IMR-90 (cell line): ENCODE measurements around the gene PIGH. TPM values are rescaled to one million over a fixed set of nuclear protein-coding genes. Genes with fewer than 3 reads are reported as not detected.

ENCODE experiments used
- ATAC-seq: fragments of 200-7000 bp; cut with Tn5 transposase; 2 replicates; pipeline ENCODE4 v1.9.1; 2020; ENCODE audit warnings: low read depth, mild to moderate bottlenecking, moderate library complexity
- BruUV-seq: library from RNA; stranded (reverse); fragments of 400-500 nt; replicated peaks from 2 replicates; lab custom pipeline; 2021; lab: Mats Ljungman, UMichigan
- CTCF ChIA-PET: fragments of 300-600 bp; formaldehyde crosslinking; extraction: SDS; loops from one replicate; lab custom pipeline; 2021; ENCODE audit warnings: antibody characterized with exemption; lab: Yijun Ruan, JAX
- POLR2A ChIA-PET: fragments of 300-600 bp; sonication (Branson Sonifier 250); formaldehyde crosslinking; loops from one replicate; lab custom pipeline; 2022; ENCODE audit warnings: antibody characterized with exemption; ENCODE audit not compliant: unreplicated experiment; lab: Charles Lee
- DNase-seq: peaks from one replicate; pipeline ENCODE4 v3.0.0; 2013
- H2AFZ ChIP-seq: replicated peaks from 2 replicates; pipeline ENCODE3; 2013; ENCODE audit warnings: low read length, mild to moderate bottlenecking; ENCODE audit not compliant: poor library complexity
- H2AK5ac ChIP-seq: 2 replicates; pipeline ENCODE4 v1.6.1; 2013; ENCODE audit warnings: low read depth, low read length, inconsistent platforms
- H2AK9ac ChIP-seq: replicated peaks from 2 replicates; pipeline ENCODE3; 2013; ENCODE audit warnings: mild to moderate bottlenecking, low read depth, low read length, moderate library complexity; ENCODE audit not compliant: poor library complexity
- H2BK120ac ChIP-seq: 2 replicates; pipeline ENCODE4 v1.6.1; 2013; ENCODE audit warnings: low read depth, low read length, inconsistent platforms
- H2BK15ac ChIP-seq: 3 replicates; pipeline ENCODE4 v1.6.1; 2013; ENCODE audit warnings: low read depth, low read length, inconsistent platforms
- H2BK20ac ChIP-seq: 2 replicates; pipeline ENCODE4 v1.6.1; 2013; ENCODE audit warnings: low read depth, mild to moderate bottlenecking, inconsistent platforms, low read length, moderate library complexity
- H2BK5ac ChIP-seq: 2 replicates; pipeline ENCODE4 v1.6.1; 2013; ENCODE audit warnings: mild to moderate bottlenecking, low read depth, low read length, inconsistent platforms; ENCODE audit not compliant: poor library complexity, severe bottlenecking
- H3K14ac ChIP-seq: replicated peaks from 2 replicates; pipeline ENCODE4 v1.6.1; 2013; ENCODE audit warnings: low read depth, low read length, inconsistent platforms
- H3K18ac ChIP-seq: 2 replicates; pipeline ENCODE4 v1.6.1; 2013; ENCODE audit warnings: low read depth, low read length, control low read depth
- H3K23ac ChIP-seq: 2 replicates; pipeline ENCODE4 v1.6.1; 2013; ENCODE audit warnings: low read depth, low read length, inconsistent platforms
- H3K27ac ChIP-seq: 2 replicates; pipeline ENCODE4 v1.5.1; 2013; ENCODE audit warnings: mild to moderate bottlenecking, control low read depth, low read length; ENCODE audit not compliant: insufficient read depth
- H3K27me3 ChIP-seq: 2 replicates; pipeline ENCODE4 v1.6.1; 2013; ENCODE audit warnings: low read length; ENCODE audit not compliant: control insufficient read depth, insufficient read depth
- H3K36me3 ChIP-seq: 2 replicates; pipeline ENCODE4 v1.6.1; 2013; ENCODE audit warnings: low read length, mixed read lengths; ENCODE audit not compliant: control insufficient read depth, insufficient read depth
- H3K4ac ChIP-seq: 2 replicates; pipeline ENCODE4 v1.6.1; 2013; ENCODE audit warnings: low read depth, low read length, inconsistent platforms
- H3K4me1 ChIP-seq: 2 replicates; pipeline ENCODE4 v1.6.1; 2013; ENCODE audit warnings: low read length, mixed read lengths; ENCODE audit not compliant: control insufficient read depth, insufficient read depth
- H3K4me2 ChIP-seq: 2 replicates; pipeline ENCODE4 v1.6.1; 2013; ENCODE audit warnings: low read depth, mild to moderate bottlenecking, control low read depth, low read length, moderate library complexity
- H3K4me3 ChIP-seq: 2 replicates; pipeline ENCODE4 v1.5.1; 2013; ENCODE audit warnings: low read depth, mild to moderate bottlenecking, control low read depth, low read length, moderate library complexity; ENCODE audit not compliant: insufficient read depth
- H3K56ac ChIP-seq: 2 replicates; pipeline ENCODE4 v1.6.1; 2013; ENCODE audit warnings: low read length, inconsistent platforms; ENCODE audit not compliant: insufficient read depth; ENCODE audit errors: extremely low read depth
- H3K79me1 ChIP-seq, 2 experiments: 2 replicates each; pipeline ENCODE4 v1.6.1; 2013; ENCODE audit warnings: low read length in 2 of 2, inconsistent platforms in 1 of 2, low read depth in 1 of 2
- H3K9ac ChIP-seq: 2 replicates; pipeline ENCODE4 v1.6.1; 2013; ENCODE audit warnings: low read depth, low read length, control low read depth
- H3K9me1 ChIP-seq: 2 replicates; pipeline ENCODE4 v1.6.1; 2013; ENCODE audit warnings: low read length, inconsistent platforms; ENCODE audit not compliant: insufficient read depth
- H3K9me3 ChIP-seq: 2 replicates; pipeline ENCODE4 v1.6.1; 2013; ENCODE audit warnings: low read length; ENCODE audit not compliant: control insufficient read depth, insufficient read depth
- H4K20me1 ChIP-seq: 2 replicates; pipeline ENCODE4 v1.6.1; 2013; ENCODE audit warnings: low read length, inconsistent platforms; ENCODE audit not compliant: insufficient read depth
- H4K5ac ChIP-seq: 2 replicates; pipeline ENCODE4 v1.6.1; 2013; ENCODE audit warnings: mild to moderate bottlenecking, low read depth, low read length, control low read depth
- H4K8ac ChIP-seq, 2 experiments: 2 replicates each; pipeline ENCODE4 v1.6.1; 2013; ENCODE audit warnings: low read depth in 2 of 2, low read length in 2 of 2, control low read depth in 1 of 2, inconsistent platforms in 1 of 2
- H4K91ac ChIP-seq: 2 replicates; pipeline ENCODE4 v1.6.1; 2013; ENCODE audit warnings: low read depth, low read length, inconsistent platforms; ENCODE audit not compliant: insufficient read depth
- RFX5 ChIP-seq: IDR thresholded peaks from 2 replicates; pipeline ENCODE4 v1.8.0; 2012; ENCODE audit warnings: low read depth, mild to moderate bottlenecking, low read length, moderate library complexity
- SMC3 ChIP-seq: fragments of 150-350 bp; IDR thresholded peaks from 2 replicates; pipeline ENCODE4 v1.6.1; 2016; ENCODE audit warnings: low read depth, mild to moderate bottlenecking, antibody characterized with exemption, low read length, moderate library complexity
- WGBS, 2 experiments: methylation state at CpG; one replicate each; pipeline versions ENCODE4 v1.1.5 to v1.1.7; 2013; ENCODE audit warnings: missing lambda C conversion rate in 2 of 2; ENCODE audit not compliant: insufficient read length in 1 of 2; ENCODE audit errors: extremely low coverage in 2 of 2; 5-methylcytosine and 5-hydroxymethylcytosine counted together
- dilution Hi-C: fragments of 300-500 bp; cut with HindIII; formaldehyde crosslinking; loops from one replicate; pipeline ENCODE4 v1.14.3; 2018; ENCODE audit warnings: low sequenced_read_pairs; ENCODE audit not compliant: unreplicated experiment
- in situ Hi-C: fragments of 300-500 bp; cut with MboI; formaldehyde crosslinking; loops from 3 replicates; pipeline ENCODE4 v1.14.3; 2019; ENCODE audit warnings: low sequenced_read_pairs, inconsistent platforms, mixed read lengths
- intact Hi-C: fragments of 100-400 bp; cut with micrococcal nuclease; formaldehyde crosslinking; loops from 2 replicates; pipeline ENCODE4 v1.10.0; 2022
- polyA plus RNA-seq, 3 experiments: library from polyadenylated mRNA; depleted of rRNA; stranded (reverse); fragments of >200 nt; gene quantifications; 2 replicates each; pipeline ENCODE4 v1.2.3, GENCODE V29; 2012; ENCODE audit warnings: low replicate concordance in 1 of 3
- total RNA-seq: library from RNA; depleted of rRNA; stranded (reverse); fragments of >200 nt; gene quantifications from 2 replicates; pipeline ENCODE4 v1.2.3, GENCODE V29; 2012
- TF ChIP-seq, protein P1 (sequence below): fragments of 150-350 bp; IDR thresholded peaks from 2 replicates; pipeline ENCODE4 v1.6.1; 2016; ENCODE audit warnings: low read depth, mild to moderate bottlenecking, low read length, moderate library complexity, borderline replicate concordance
- TF ChIP-seq, protein P2 (sequence below): fragments of 150-350 bp; IDR thresholded peaks from 2 replicates; pipeline ENCODE4 v1.6.1; 2017; ENCODE audit warnings: mild to moderate bottlenecking, antibody characterized with exemption, low read length, low read depth

Gene PIGH
- total and polyA plus RNA-seq, 2 of the 4 experiments (the other 2 are of a cell fraction) = 7.9 to 13.5 TPM

DNA sequence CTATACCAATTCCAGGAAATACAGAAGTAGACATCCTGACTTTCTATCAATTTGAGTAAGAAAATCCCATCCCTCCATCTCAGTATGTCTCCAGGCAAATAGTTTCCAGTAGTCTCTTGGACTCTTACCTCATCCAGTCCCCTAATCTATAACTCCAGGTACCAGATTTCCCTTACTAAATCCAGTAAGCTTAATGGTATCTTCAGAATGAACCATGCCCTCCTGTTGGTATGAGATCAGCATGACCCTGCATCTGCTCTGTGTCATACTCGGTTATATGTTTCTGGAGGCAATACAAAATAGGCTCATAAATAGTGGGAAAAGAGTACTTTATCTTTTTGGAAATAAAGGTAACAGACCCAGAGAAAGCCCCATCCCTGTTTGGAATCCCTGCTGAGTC lies 18.4 kb downstream of the PIGH start:
- no peak for ATAC-seq
- H3K4me3 ChIP-seq = no peak overlapping the region
- H3K27ac ChIP-seq = no peak overlapping the region
- H3K56ac ChIP-seq = no peak overlapping the region
- no peak for DNase-seq
- H4K8ac ChIP-seq = no peak overlapping the region
- in situ Hi-C loops (no loop called here), intact Hi-C loops (no loop called here), dilution Hi-C loops (no loop called here)
- no peak overlapping the region for H3K23ac ChIP-seq
- H3K4me1 ChIP-seq = no peaks in the 10 kb centered on the region
- no peak overlapping the region for H2BK120ac ChIP-seq
- H3K9ac ChIP-seq = no peak overlapping the region
- peaks cover 4% of the 10 kb centered on the region; the same call in 1 of the 2 replicates for H3K27me3 ChIP-seq
- no TSS peak for BruUV-seq
- H2BK5ac ChIP-seq = no peak overlapping the region
- no peak overlapping the region for H2BK15ac ChIP-seq
- no peaks in the 10 kb centered on the region for H4K20me1 ChIP-seq
- H3K36me3 ChIP-seq = no peaks in the 10 kb centered on the region
- no peak overlapping the region for H4K91ac ChIP-seq
- H2AK5ac ChIP-seq = no peak overlapping the region
- H4K5ac ChIP-seq = no peak overlapping the region
- TF ChIP-seq, protein P1, sequence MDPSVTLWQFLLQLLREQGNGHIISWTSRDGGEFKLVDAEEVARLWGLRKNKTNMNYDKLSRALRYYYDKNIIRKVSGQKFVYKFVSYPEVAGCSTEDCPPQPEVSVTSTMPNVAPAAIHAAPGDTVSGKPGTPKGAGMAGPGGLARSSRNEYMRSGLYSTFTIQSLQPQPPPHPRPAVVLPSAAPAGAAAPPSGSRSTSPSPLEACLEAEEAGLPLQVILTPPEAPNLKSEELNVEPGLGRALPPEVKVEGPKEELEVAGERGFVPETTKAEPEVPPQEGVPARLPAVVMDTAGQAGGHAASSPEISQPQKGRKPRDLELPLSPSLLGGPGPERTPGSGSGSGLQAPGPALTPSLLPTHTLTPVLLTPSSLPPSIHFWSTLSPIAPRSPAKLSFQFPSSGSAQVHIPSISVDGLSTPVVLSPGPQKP = no peak
- TF ChIP-seq RFX5 (no peak), SMC3 (no peak)
- TF ChIP-seq, protein P2, sequence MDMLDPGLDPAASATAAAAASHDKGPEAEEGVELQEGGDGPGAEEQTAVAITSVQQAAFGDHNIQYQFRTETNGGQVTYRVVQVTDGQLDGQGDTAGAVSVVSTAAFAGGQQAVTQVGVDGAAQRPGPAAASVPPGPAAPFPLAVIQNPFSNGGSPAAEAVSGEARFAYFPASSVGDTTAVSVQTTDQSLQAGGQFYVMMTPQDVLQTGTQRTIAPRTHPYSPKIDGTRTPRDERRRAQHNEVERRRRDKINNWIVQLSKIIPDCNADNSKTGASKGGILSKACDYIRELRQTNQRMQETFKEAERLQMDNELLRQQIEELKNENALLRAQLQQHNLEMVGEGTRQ = no peak
- no peak overlapping the region for H2AFZ ChIP-seq
- no peak overlapping the region for H3K4ac ChIP-seq
- no peaks in the 10 kb centered on the region for H3K9me3 ChIP-seq
- 0 out of 2 replicates have a peak, but pooled peaks cover 3% of the 10 kb centered on the region for H3K9me1 ChIP-seq
- H3K18ac ChIP-seq = no peak overlapping the region
- H3K79me1 ChIP-seq = no peaks in the 10 kb centered on the region
- POLR2A ChIA-PET = no interaction called here
- no CpG with 5 or more reads among the region's 1 CpG for WGBS, 2 experiments
- H3K14ac ChIP-seq = no peak overlapping the region
- H2BK20ac ChIP-seq = no peak overlapping the region
- CTCF ChIA-PET = interaction anchor here (0.8 to 5.8 kb wide), 5 partner anchors 11 to 123 kb away, joined by 3 to 38 read pairs (median 6); no protein-coding TSS in a partner anchor
- no peak overlapping the region for H2AK9ac ChIP-seq
- H3K4me2 ChIP-seq = no peak overlapping the region
